Activated CD4-positive, CD25-positive, alpha-beta regulatory T cell treated with anti-CD3 and anti-CD28 coated beads, Interleukin-2, amount 50 U/mL, for 72 hours (primary cell): ENCODE measurements around the gene CPED1.
"Not testable (repeated sequence)": the region's sequence is repeated elsewhere in the genome, so short reads cannot be mapped to it uniquely, and the experiment has no call there.

Experiments
- DNase-seq: peaks from one replicate; pipeline ENCODE4 v3.0.0; 2021

CPED1 gene

GRCh38 chr7:121158665-121159064 is 170.2 kb downstream of the CPED1 start:
- no peak for DNase-seq

DNA sequence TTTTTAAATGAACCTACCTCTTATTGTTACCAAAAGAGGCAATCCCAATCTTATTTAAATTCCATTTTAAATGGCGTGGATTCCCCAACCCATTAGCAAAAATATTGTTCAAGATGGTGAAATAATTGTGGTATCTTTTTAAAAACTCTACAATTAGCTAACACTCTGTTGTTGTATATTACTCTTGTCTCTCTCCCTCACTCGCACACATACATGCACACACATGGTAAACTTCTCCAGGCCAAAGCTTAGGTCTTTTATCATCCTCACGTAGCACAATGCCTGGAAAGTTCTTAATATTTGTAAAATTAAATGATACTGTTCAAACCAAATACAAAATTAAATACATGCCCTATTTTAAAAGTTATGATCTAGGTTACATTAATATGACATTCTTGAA is 171.0 kb downstream of the CPED1 start:
- DNase-seq: no peak

DNA sequence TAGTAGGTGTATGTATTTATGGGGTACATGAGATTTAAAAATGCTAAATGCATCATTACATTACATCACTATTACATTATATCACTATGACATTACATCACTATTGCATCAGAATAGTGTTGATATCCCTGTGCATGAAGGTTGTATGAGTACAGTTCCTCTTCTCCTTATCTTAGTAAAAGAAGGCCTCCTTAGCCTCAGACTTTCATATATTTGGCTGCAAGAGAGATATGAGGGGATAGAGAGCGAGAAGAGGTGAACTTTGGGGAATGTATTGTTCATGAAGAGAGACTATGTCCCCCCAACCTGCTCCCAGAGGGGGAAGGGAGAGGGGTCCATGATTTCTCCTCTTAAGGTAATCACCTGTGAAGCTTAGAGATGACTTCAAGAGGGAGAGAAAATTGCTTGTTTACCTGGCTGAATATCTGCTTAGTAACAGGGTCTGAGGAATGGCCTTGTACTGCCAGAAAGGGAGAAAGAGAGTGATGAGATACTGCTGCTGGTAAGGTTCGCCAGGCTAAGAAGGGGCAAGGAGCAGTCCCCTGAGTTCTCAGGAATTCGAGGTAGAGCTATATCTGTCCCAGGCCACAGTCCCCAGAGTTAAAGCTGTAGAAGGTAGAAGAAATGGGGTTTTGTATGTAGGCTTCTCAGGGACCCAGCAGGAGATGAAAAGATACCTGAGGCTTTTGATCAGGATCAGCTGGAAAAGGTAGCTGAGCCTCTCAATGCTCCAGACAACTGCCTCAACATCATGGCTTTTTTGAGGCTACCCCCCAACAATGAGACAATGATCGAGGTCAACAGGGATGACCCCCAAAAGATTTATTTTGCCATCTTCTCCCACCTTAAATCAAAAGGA is 171.9 kb downstream of the CPED1 start:
- DNase-seq: no peak

GRCh38 chr7:121163699-121164098 is 175.2 kb downstream of the CPED1 start:
- DNase-seq: no peak

- no peak for DNase-seq
Measured at GRCh38 chr7:121164247-121164646, 175.7 kb downstream of the CPED1 start.

GRCh38 chr7:121166916-121167315 is 178.4 kb downstream of the CPED1 start:
- no peak for DNase-seq

- DNase-seq: no peak
Measured at GRCh38 chr7:121167971-121168370, 179.5 kb downstream of the CPED1 start.

GRCh38 chr7:121169469-121169868 is 181.0 kb downstream of the CPED1 start:
- no peak for DNase-seq

DNA sequence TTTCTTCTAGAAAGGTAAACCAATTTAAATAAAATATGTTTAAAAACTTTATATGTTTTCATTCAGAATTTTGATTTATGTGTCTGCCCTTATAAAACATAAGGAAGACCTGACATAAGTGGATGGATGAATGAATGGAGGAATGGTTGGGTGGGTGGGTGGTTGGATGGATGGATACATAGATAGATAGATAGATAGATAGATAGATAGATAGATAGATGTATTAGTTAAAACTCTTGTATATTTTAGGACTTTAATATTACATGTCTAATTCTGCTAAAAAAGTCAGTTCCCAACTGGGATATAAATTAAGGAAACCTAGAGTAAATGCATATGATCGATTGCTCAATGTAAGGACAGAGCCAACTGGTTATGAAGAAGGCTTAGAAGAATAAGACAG is 184.0 kb downstream of the CPED1 start:
- DNase-seq: no peak

GRCh38 chr7:121175826-121176225 is 187.3 kb downstream of the CPED1 start:
- no peak for DNase-seq

DNA sequence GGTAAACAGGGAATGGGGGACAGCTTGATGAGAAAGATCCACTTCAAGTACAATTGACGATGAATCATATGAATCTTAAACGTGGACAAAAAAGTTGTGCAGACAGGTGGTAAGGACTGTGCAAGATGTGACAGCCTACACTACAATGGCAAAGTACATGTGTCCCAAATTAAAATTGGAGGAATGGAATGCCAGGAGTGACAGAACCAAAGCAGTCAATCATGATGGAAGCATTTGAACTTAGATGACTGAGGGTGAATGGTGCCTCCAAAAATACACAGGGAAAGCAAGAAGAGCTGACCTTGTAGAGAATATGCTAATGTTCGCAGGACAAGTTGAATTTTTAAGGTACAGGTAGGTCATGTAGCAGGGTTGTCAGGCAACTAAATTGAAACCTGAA is 189.9 kb downstream of the CPED1 start:
- no peak for DNase-seq

- DNase-seq: no peak
Measured at GRCh38 chr7:121178869-121179497, 190.5 kb downstream of the CPED1 start.

DNA sequence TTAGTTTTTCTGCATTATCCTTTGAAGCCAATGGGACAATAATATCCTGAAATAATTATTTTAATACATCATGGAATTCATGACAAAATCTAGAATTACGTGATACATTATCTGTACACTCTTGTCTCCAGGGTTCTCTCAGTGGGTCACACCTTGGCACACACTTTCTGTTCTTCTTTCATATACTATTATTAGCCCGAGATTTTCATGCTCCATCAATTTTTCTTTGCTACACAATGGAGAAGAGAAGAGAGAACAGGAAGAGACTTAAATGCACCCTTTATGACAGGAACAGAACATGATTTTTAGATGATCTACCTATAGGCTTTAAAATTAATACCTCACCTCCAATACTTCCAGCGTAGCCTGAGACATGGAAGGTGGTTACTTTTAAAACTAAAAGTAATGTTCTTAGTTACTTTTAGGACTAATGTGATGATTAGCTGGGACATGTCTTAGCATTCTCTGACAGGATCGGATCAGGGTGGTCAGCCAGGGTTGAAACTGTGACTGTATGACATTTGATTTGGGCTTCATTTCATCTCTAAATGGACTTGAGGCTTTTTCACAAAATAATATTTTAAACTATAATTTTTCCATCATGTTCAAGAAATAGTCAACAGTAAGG is 192.0 kb downstream of the CPED1 start:
- DNase-seq: no peak

- DNase-seq: no peak
Measured at GRCh38 chr7:121181357-121181756, 192.8 kb downstream of the CPED1 start.

- DNase-seq: no peak
Measured at GRCh38 chr7:121182281-121182680, 193.8 kb downstream of the CPED1 start.

GRCh38 chr7:121182902-121183301 is 194.4 kb downstream of the CPED1 start:
- DNase-seq: no peak

DNA sequence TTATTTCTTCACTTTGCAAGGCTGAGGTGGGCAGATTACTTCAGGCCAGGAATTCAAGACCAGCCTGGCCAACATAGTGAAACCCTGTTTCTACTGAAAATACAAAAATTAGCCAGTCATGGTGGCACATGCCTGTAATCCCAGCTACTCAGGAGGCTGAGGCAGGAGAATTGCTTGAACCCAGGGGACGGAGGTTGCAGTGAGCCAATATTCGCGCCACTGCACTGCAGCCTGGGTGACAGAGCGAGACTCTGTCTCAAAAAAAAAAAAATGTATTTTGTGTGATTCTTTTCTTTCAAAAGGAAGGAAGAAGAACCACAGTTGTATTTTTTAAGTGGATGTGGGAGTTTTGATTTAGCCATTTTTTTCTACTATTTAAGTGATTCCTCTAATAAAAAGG is 195.4 kb downstream of the CPED1 start:
- DNase-seq: not testable (repeated sequence)

DNA sequence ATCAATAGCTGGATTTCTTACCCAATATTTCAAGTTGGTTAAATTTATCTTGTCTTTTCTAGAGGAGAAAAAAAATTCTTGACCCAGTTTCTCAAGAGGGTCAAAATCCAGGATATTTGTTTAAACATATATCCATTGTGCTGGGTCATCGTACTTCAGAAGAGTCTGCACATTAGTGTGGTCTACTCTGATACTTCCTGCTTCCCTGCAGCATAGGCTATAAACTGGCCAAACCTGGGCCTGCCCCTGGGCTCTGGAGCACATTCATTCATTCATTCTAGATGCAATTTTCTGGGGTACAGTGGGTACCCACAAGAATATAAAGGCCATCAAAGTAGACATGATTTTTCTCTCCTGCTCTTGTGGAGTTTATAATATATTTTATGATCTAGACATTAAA is 198.2 kb downstream of the CPED1 start:
- no peak for DNase-seq

- DNase-seq: no peak
Measured at GRCh38 chr7:121187222-121187621, 198.7 kb downstream of the CPED1 start.

DNA sequence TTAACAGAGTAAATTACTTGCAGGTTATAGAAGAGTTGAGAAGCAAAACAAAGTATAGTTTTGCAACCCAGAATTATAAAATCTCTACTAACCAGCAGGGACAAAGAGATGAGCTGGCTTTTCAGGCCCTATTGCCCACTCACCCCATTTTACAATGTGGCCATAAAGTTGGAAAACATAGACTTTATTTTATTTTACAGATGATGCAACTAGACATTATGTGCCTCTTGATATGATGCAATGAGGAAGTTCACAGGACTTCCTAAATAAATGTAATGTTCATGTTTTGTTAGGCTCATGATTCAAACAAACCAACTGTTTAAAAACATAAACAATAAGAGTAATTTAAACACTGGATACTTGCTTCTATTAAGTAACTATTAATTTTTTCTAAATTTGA is 199.2 kb downstream of the CPED1 start:
- no peak for DNase-seq

DNA sequence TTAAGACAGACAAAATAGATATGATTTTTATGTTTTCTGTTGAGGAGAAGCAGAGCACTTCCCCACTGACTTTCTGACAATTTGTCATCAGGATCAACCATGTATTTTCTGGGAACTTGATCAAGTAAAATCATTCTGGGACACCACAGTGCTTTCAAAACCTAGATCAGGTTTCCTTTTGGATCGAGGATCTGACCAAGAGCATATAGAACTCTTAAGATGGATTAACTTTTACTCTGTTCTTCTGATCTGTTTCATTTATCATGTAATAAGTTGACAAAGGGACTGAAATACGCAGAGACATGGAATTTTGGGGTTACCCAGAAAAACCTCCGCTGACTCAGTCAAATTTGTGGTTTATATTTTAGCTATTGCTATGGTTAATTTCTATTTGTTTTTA is 204.3 kb downstream of the CPED1 start:
- no peak for DNase-seq

GRCh38 chr7:121195010-121195409 is 206.5 kb downstream of the CPED1 start:
- no peak for DNase-seq

DNA sequence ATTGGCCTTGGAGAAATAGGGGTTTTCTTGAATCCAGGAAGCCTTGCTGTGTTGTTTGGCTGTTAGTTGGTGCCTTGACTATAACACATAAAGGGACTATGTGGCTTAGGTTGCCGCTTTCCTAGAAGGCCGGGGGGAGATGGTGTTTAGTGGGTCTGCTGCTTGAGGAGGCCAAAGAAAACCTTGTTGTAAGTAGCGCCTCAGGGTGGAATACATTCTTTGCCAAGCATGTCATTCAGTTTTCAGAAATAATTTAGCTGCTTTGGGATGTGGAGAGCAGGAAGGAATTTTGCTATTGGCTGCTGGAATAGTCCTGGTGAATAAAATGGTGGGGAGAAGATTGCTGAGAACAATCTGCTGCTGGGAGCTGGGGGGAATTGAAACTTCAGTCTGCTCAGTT is 207.4 kb downstream of the CPED1 start:
- no peak for DNase-seq

DNA sequence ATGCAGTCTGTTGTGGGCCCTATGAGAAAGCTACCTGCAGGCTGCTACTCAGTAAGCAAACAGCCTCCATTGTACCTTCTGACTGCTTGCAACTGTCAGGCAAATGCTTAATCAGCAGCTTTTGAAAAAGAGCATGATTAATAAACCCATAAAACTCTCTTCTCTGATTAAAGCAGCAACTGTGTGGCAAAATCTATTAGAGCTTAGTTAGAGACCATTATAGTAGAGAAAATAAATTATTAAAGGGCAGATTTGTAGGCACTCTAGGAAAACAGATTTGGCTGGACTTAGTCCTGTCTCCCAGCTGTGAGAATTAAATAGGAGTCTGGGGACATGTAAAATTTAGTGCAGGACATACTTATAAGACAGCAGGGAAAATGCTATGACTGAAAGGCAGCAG is 207.8 kb downstream of the CPED1 start:
- DNase-seq: no peak
